ENCODE data around the gene ZNF679. TPM values are rescaled to one million over a fixed set of nuclear protein-coding genes. Genes with fewer than 3 reads are reported as not detected.

Gene ZNF679
- total RNA-seq, 2 donors from 2014 or later: not detected

Other genes starting within 250 kb of the ZNF679 start
- gene ZNF722, start 229.6 kb upstream of the ZNF679 start, total RNA-seq: not detected
- 1 to 10 TPM; 2.1 to 8.2 TPM for gene ZNF727, start 183.0 kb upstream of the ZNF679 start, total RNA-seq
- not detected for gene ZNF735, start 21.3 kb upstream of the ZNF679 start, total RNA-seq
- 10 to 100 TPM in 1 of 2 donors, 1 to 10 TPM in 1; 6.3 to 26.2 TPM for gene ZNF736, start 85.5 kb downstream of the ZNF679 start, total RNA-seq